HCT116 (cell line): ENCODE measurements around the gene TSHZ1. TPM values are rescaled to one million over a fixed set of nuclear protein-coding genes. Genes with fewer than 3 reads are reported as not detected.

Experiments used
- ATAC-seq: fragments of 200-7000 bp; cut with Tn5 transposase; 2 replicates; pipeline ENCODE4 v1.9.1; 2020; ENCODE audit warnings: mild to moderate bottlenecking, moderate library complexity
- BruUV-seq: library from RNA; stranded (reverse); fragments of 400-500 nt; replicated peaks from 2 replicates; lab custom pipeline; 2021; lab: Mats Ljungman, UMichigan
- CTCF ChIA-PET: fragments of 300-600 bp; sonication (Branson Sonifier 250); formaldehyde crosslinking; loops from one replicate; lab custom pipeline; 2021; ENCODE audit warnings: antibody characterized with exemption; lab: Charles Lee
- POLR2A ChIA-PET: fragments of 300-600, 350-600 bp; sonication (Branson Sonifier 250); formaldehyde crosslinking; loops from one replicate; lab custom pipeline; 2021; ENCODE audit warnings: antibody characterized with exemption; lab: Charles Lee
- RAD21 ChIA-PET, 2 experiments: fragments of 300-600 bp; sonication (Branson Sonifier 250); formaldehyde crosslinking; loops; one replicate each; lab custom pipeline; 2023; ENCODE audit warnings: low total read pairs in 2 of 2; ENCODE audit not compliant: uncharacterized antibody in 2 of 2, unreplicated experiment in 2 of 2, low non-redundant PET in 1 of 2; lab: Charles Lee
- DNase-seq: peaks from one replicate; pipeline ENCODE4 v3.0.0-alpha.2; 2010; ENCODE audit warnings: low read depth, low spot score
- H2AFZ ChIP-seq: fragments of 200-600 bp; shearing (Covaris generic), sonication (generic); 2 replicates; pipeline ENCODE4 v1.6.1; 2017; ENCODE audit warnings: low read depth, mixed run types, mixed read lengths, antibody characterized with exemption, low read length; ENCODE audit not compliant: poor library complexity, severe bottlenecking
- H3K27ac ChIP-seq: 2 replicates; pipeline ENCODE4 v1.5.1; 2012; ENCODE audit warnings: low read depth, low read length
- H3K27me3 ChIP-seq: fragments of 200-600 bp; sonication (generic); 2 replicates; pipeline ENCODE4 v1.6.1; 2016; ENCODE audit warnings: mixed run types, low read length, mixed read lengths; ENCODE audit not compliant: insufficient read depth
- H3K36me3 ChIP-seq, 2 experiments: fragments of 200-500 bp in 1 of 2; fragments of 200-600 bp in 1 of 2; sonication (Bioruptor generic) in 1 of 2; sonication (generic) in 1 of 2; 2 replicates each; pipeline versions ENCODE4 v1.5.1 to v1.6.1; 2014 to 2016; ENCODE audit warnings: low read length in 2 of 2, inconsistent platforms in 1 of 2, mixed read lengths in 1 of 2, mixed run types in 1 of 2; ENCODE audit not compliant: insufficient read depth in 2 of 2, control insufficient read depth in 1 of 2
- H3K4me1 ChIP-seq, 2 experiments: fragments of 200-600 bp in 1 of 2; sonication (generic) in 1 of 2; 2 replicates each; pipeline versions ENCODE4 v1.5.1 to v1.6.1; 2012 to 2017; ENCODE audit warnings: low read length in 2 of 2, inconsistent platforms in 1 of 2, mild to moderate bottlenecking in 1 of 2, mixed read lengths in 1 of 2, mixed run types in 1 of 2, moderate library complexity in 1 of 2; ENCODE audit not compliant: insufficient read depth in 2 of 2, control insufficient read depth in 1 of 2
- H3K4me2 ChIP-seq: fragments of 200-600 bp; sonication (generic); 2 replicates; pipeline ENCODE4 v1.6.1; 2017; ENCODE audit warnings: mixed run types, low read length, mixed read lengths
- H3K4me3 ChIP-seq, 2 experiments: fragments of 200-600 bp in 1 of 2; sonication (generic) in 1 of 2; replicated peaks in 1 of 2; 2 replicates each; pipeline ENCODE4 v1.5.1; 2011 to 2016; ENCODE audit warnings: low read length in 2 of 2, control low read depth in 1 of 2, low read depth in 1 of 2, mild to moderate bottlenecking in 1 of 2, mixed read lengths in 1 of 2, mixed run types in 1 of 2
- H3K79me2 ChIP-seq: fragments of 200-600 bp; sonication (generic); 2 replicates; pipeline ENCODE4 v1.6.1; 2017; ENCODE audit warnings: mild to moderate bottlenecking, mixed run types, low read length, moderate library complexity, mixed read lengths; ENCODE audit not compliant: insufficient read depth
- H3K9ac ChIP-seq: fragments of 200-600 bp; sonication (generic); 2 replicates; pipeline ENCODE4 v1.6.1; 2016; ENCODE audit warnings: low read length, mixed read lengths
- H3K9me2 ChIP-seq: fragments of 200-600 bp; sonication (generic), shearing (Covaris generic); 2 replicates; pipeline ENCODE4 v1.6.1; 2017; ENCODE audit warnings: mixed run types, mild to moderate bottlenecking, moderate library complexity; ENCODE audit not compliant: insufficient read depth
- H3K9me3 ChIP-seq, 2 experiments: fragments of 200-500 bp in 1 of 2; fragments of 200-600 bp in 1 of 2; sonication (Bioruptor generic) in 1 of 2; sonication (generic) in 1 of 2; 2 replicates each; pipeline ENCODE4 v1.6.1; 2014 to 2017; ENCODE audit warnings: low read length in 2 of 2, mixed read lengths in 2 of 2, inconsistent platforms in 1 of 2, low read depth in 1 of 2, mild to moderate bottlenecking in 1 of 2, mixed run types in 1 of 2, moderate library complexity in 1 of 2; ENCODE audit not compliant: control insufficient read depth in 1 of 2, insufficient read depth in 1 of 2
- H4K20me1 ChIP-seq: fragments of 200-600 bp; sonication (generic), shearing (Covaris generic); 2 replicates; pipeline ENCODE4 v1.6.1; 2017; ENCODE audit warnings: mixed run types, mild to moderate bottlenecking, moderate library complexity; ENCODE audit not compliant: insufficient read depth
- EGR1 ChIP-seq: IDR thresholded peaks from 2 replicates; pipeline ENCODE4 v1.6.1; 2012; ENCODE audit warnings: low read depth
- EZH2 ChIP-seq: fragments of 200-600 bp; sonication (generic); IDR thresholded peaks from 2 replicates; pipeline ENCODE4 v1.6.1; 2017; ENCODE audit warnings: antibody characterized with exemption, mixed run types
- EZH2phosphoT487 ChIP-seq: fragments of 200-600 bp; IDR thresholded peaks from 2 replicates; pipeline ENCODE4 v1.6.1; 2018; ENCODE audit warnings: antibody characterized with exemption, borderline replicate concordance
- FOSL1 ChIP-seq: IDR thresholded peaks from 2 replicates; pipeline ENCODE4 v1.6.1; 2012; ENCODE audit warnings: low read depth
- JUND ChIP-seq: IDR thresholded peaks from 2 replicates; pipeline ENCODE4 v1.6.1; 2012
- POLR2A ChIP-seq: IDR thresholded peaks from 2 replicates; pipeline ENCODE4 v1.7.0; 2011; ENCODE audit warnings: borderline replicate concordance; ENCODE audit not compliant: insufficient read depth, insufficient read length; ENCODE audit errors: extremely low read depth
- SIN3A ChIP-seq: IDR thresholded peaks from 2 replicates; pipeline ENCODE4 v1.6.1; 2012; ENCODE audit warnings: low read depth
- ZNF274 ChIP-seq: fragments of 200-500 bp; sonication (Bioruptor generic); IDR thresholded peaks from 2 replicates; pipeline ENCODE4 v1.6.1; 2014; ENCODE audit warnings: mild to moderate bottlenecking, low read depth, low read length, inconsistent platforms
- intact Hi-C: fragments of 100-400 bp; cut with micrococcal nuclease; formaldehyde crosslinking; loops from 2 replicates; pipeline ENCODE4 v1.10.0; 2022
- total RNA-seq: library from RNA; stranded (reverse); gene quantifications from one replicate; pipeline ENCODE4 v1.2.1, GENCODE V29; 2021; ENCODE audit not compliant: unreplicated experiment
- TF ChIP-seq, protein P1 (sequence below): IDR thresholded peaks from 2 replicates; pipeline ENCODE4 v1.6.1; 2012
- TF ChIP-seq, protein P2 (sequence below): IDR thresholded peaks from 2 replicates; pipeline ENCODE4 v1.6.1; 2011; ENCODE audit warnings: mild to moderate bottlenecking, low read length, moderate library complexity; ENCODE audit not compliant: insufficient replicate concordance; ENCODE audit errors: extremely low read depth

The TSHZ1 gene
- total RNA-seq, 1 experiment from 2014 or later, result 5.7 TPM

DNA sequence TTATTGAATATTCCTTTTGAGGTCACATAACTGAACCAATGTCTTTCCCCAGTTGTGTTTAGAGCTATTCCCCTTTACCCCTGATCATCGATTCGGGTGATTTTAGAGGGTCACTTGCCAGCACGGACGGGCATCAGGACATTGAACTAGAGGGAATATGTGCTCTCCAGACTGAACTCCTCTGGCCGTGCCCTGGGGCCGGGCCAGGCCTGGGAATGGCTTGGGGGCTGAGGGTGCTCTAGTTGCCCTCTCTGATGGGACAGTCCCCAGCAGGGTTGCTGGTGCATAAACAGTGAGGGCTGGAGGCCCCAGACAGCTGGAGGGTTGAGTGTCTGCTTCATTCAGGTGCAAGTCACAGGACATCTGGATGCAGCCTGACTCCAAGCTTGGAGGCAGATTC, 126.2 kb downstream of the TSHZ1 start:
- no peaks in the 10 kb centered on the region for H3K4me1 ChIP-seq
- CTCF ChIA-PET, result no interaction called here
- H3K9me3 ChIP-seq, result no peaks in the 10 kb centered on the region
- no peak for ATAC-seq
- TF ChIP-seq JUND (no peak), FOSL1 (no peak), EGR1 (no peak), POLR2A (no peak), ZNF274 (no peak), EZH2 (no peak)
- TF ChIP-seq, protein P1, sequence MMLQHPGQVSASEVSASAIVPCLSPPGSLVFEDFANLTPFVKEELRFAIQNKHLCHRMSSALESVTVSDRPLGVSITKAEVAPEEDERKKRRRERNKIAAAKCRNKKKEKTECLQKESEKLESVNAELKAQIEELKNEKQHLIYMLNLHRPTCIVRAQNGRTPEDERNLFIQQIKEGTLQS, result no peak
- TF ChIP-seq, protein P2, sequence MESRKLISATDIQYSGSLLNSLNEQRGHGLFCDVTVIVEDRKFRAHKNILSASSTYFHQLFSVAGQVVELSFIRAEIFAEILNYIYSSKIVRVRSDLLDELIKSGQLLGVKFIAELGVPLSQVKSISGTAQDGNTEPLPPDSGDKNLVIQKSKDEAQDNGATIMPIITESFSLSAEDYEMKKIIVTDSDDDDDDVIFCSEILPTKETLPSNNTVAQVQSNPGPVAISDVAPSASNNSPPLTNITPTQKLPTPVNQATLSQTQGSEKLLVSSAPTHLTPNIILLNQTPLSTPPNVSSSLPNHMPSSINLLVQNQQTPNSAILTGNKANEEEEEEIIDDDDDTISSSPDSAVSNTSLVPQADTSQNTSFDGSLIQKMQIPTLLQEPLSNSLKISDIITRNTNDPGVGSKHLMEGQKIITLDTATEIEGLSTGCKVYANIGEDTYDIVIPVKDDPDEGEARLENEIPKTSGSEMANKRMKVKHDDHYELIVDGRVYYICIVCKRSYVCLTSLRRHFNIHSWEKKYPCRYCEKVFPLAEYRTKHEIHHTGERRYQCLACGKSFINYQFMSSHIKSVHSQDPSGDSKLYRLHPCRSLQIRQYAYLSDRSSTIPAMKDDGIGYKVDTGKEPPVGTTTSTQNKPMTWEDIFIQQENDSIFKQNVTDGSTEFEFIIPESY, result no peak
- TF ChIP-seq, all 23 proteins: peak for 0
- no peaks in the 10 kb centered on the region for H3K79me2 ChIP-seq
- H3K9ac ChIP-seq, result no peak overlapping the region
- no peak overlapping the region for H3K27ac ChIP-seq
- DNase-seq, result no peak
- RAD21 ChIA-PET, result no interaction called here
- no peak overlapping the region for H3K4me3 ChIP-seq
- no peaks in the 10 kb centered on the region for H3K9me2 ChIP-seq
- H3K36me3 ChIP-seq, result no peaks in the 10 kb centered on the region
- H3K4me2 ChIP-seq, result no peak overlapping the region
- intact Hi-C loops, result no loop called here
- H4K20me1 ChIP-seq, result no peaks in the 10 kb centered on the region
- BruUV-seq, result no TSS peak
- H3K27me3 ChIP-seq, result no peaks in the 10 kb centered on the region
- POLR2A ChIA-PET, result no interaction called here
- H2AFZ ChIP-seq, result no peak overlapping the region

DNA sequence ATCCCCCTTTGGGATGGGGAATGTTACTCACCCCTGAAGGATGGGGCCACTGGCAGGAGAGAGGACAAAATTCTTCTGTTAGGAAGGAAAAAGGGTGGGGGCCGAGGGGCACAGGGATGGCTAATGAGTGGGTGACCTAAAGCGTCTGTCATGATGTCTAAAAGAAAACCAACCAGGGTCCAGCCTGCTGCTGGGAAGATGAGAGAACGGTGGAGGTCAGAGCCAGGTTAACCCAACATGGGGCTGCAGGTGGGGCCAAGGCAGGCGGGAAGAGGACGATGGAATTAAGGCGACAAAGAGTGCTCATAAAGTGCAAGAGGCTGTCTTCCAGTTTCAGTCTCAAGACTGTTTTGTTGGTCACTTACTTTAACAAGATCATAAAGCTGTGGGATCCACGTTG, 126.8 kb downstream of the TSHZ1 start:
- no TSS peak for BruUV-seq
- no peaks in the 10 kb centered on the region for H3K9me3 ChIP-seq
- intact Hi-C loops, result no loop called here
- H3K27me3 ChIP-seq, result no peaks in the 10 kb centered on the region
- no peak overlapping the region for H3K9ac ChIP-seq
- ChIA-PET RAD21 (no interaction called here), CTCF (no interaction called here), POLR2A (no interaction called here)
- ATAC-seq (no peak), DNase-seq (no peak)
- TF ChIP-seq EZH2 (no peak), JUND (no peak), SIN3A (no peak), EZH2phosphoT487 (no peak), ZNF274 (no peak)
- H3K36me3 ChIP-seq, result no peaks in the 10 kb centered on the region
- H4K20me1 ChIP-seq, result no peaks in the 10 kb centered on the region
- no peak overlapping the region for H3K4me3 ChIP-seq
- no peaks in the 10 kb centered on the region for H3K79me2 ChIP-seq
- no peaks in the 10 kb centered on the region for H3K4me1 ChIP-seq
- H3K27ac ChIP-seq, result no peak overlapping the region
- H3K4me2 ChIP-seq, result no peak overlapping the region
- no peaks in the 10 kb centered on the region for H3K9me2 ChIP-seq
- H2AFZ ChIP-seq, result no peak overlapping the region
